ENCODE results near the gene CCDC169.
"Not testable (repeated sequence)": the region's sequence is repeated elsewhere in the genome, so short reads cannot be mapped to it uniquely, and the experiment has no call there.

Gene CCDC169

GRCh38 chr13:36297366-36298338, at the start of gene CCDC169:
TSS of gene CCDC169 (minus strand) at chr13:36297814. CDS start at chr13:36297719, 95 bp downstream.
- no peak for FAIRE-seq

DNA sequence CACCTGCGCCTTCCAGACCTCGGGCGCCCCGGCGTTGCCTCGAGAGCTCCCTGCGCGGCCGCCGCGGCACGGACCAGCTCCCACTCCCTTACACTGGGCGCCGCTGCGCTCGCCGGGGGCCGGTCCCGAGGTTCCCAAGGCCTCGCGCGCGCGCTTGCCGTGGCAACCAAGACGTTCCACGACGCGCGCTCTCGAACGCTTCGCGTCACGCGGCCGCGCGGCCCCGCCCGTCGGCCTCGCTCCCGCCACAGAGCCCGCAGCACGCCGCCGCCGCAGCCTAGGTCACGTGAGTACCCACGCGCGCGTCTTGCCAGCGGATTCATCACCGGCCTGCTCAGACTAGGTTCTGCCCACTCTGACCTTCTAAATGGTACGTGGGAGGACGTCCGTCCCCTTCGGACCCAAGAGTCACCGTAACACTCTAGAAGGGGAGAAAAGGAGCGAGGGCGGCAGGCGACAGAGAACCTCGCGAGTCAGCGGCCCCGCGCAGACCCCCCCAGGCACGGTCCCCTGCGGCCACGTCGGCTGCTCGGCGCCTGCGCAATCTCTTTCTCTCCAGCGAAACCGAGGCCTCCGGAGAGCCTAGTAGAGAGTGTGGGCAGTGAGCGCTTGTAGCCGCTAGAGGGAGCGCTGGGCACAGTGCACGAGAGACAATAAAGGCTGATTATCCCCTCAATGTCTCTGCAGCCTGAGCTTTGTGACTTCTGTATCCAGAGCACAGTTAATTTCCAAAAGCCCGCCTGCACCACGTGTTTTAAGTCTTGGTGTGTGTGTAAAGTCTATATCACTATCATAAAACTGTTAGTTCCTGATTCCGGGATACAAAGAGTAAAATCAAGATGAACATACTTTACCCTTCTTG, 48.8 kb upstream of the CCDC169 start, which contains the start of gene SPART:
TSS of gene SPART (minus strand) at position 173 of the 862 bp plus-strand sequence. CDS start 10,564 bp downstream, outside the sequence.
- FAIRE-seq = peak; percentile 24

GRCh38 chr13:36345438-36346221, 48.0 kb upstream of the CCDC169 start:
- no peak for FAIRE-seq

- no peak for FAIRE-seq
These were observed 47.3 kb upstream of the CCDC169 start for GRCh38 chr13:36344886-36345437.

DNA sequence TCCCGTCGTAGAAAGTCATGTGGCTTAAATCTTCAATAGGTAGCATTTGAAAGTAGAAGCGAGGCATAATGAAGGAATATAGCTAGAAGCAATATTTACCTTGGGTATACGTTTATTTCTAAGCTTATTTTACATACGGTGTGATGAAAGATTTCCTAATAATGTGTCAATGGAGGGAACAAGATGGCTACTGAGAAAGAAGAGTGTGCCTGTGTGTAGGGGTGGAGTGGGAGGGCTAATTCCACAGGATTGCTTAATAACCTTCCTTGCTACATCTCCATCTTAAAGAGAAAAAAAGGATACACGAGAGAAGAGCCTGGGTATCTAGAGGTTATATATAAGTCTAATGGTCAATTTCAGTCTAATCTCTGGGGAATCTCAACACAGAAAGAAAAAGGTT, 46.6 kb upstream of the CCDC169 start:
- no peak for FAIRE-seq

DNA sequence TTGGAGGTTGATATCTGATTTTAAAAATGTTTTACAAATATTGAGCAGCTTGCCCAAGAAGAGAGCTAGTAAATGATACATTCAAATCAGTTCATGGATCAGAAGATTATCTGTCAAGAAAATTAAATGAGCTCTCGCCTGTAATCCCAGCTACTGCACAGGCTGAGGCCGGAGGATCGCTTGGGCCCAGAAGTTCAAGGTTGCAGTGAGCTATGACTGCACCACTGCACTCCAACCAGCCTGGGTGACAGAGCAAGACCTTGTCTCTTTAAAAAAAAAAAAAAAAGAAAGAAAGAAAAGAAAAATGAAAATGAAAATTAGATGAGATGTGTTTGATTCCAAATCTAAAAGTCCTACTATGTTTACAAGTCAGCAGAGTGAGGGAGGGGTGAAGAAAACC, 46.2 kb upstream of the CCDC169 start:
- FAIRE-seq = no peak

DNA sequence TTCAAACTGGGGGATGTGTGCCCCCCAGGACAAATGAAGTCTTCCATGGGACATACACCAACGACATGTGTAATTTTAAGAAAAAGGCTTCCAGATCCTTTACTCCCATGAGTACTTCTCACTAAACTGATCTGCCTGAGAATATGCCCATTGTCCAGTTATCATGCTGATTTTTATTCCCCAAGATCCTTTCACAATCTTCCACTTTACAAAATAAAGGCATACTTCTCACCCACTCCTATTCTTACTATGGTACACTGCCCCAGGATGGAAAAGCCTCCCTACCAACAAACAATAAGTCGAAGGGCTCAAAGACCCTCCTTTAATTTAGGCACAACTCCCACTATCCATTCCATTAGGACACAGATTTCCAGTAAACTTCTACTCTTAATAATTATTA, 45.1 kb upstream of the CCDC169 start:
- no peak for FAIRE-seq

GRCh38 chr13:36341718-36342117, 44.1 kb upstream of the CCDC169 start:
- FAIRE-seq = no peak

DNA sequence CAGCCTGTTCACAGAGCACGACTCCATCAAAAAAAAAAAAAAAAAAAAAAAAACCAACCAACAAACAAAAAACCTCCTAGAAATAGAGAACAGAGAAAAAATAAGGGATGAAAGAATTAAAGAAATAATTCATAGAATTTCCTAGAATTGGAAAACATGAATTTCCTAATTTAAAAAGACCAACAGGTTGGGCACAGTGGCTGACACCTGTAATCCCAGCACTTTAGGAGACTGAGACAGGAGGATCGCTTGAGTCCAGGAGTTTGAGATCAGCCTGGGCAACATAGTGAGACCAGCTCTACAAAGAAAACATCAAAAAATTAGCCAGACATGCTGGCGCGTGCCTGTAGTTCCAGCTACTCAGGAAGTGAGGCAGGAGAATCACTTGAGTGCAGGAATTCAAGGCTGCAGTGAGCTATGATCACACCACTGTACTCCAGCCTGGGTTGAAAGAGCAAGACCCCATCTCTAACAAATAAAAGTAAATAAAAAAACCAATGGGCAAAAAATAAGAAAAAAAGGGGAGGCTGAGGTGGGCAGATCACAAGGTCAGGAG, 42.1 kb upstream of the CCDC169 start:
- FAIRE-seq = no peak

GRCh38 chr13:36337938-36338641, 40.5 kb upstream of the CCDC169 start:
- FAIRE-seq = no peak

DNA sequence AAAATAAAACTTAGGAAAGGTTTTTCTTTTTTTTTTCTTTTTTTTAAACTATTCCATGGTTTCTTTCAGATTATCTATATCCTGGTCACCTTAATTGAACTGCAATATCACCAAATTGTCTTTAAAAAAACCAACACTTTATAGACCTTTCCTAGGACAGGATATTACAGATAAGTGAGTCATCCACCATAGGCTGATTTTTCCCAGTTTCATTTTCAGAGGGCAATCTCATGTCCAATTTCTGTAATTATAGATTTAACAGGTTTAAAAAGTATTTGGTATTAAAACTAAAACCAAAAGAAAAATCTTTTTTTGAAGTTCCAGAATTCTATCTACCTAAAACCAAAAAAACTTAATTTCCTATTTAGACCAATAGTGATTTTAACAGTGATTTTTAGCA, 35.4 kb upstream of the CCDC169 start:
- FAIRE-seq = no peak

GRCh38 chr13:36332255-36332654, 34.6 kb upstream of the CCDC169 start:
- FAIRE-seq = not testable (repeated sequence)

GRCh38 chr13:36331280-36331679, 33.7 kb upstream of the CCDC169 start:
- FAIRE-seq = no peak

DNA sequence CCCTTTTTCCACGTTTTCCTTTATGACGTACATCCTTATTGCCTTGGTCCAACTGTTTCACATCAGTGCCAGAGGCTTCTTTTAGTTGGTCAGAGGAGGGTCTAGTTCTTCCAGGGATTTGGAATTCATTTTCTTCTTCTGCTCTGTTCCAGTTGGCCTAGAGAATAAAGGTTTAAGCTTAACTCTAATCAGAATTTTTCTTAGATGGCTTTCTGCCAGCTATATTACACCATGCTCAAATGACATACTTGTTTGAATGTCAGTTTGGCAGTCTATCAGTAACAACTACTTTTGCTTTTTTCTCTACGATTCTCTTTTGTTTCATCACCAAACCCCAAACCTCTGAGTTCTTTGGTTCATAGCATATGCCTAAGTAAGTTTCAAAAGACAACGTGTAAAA, 31.7 kb upstream of the CCDC169 start:
- no peak for FAIRE-seq

DNA sequence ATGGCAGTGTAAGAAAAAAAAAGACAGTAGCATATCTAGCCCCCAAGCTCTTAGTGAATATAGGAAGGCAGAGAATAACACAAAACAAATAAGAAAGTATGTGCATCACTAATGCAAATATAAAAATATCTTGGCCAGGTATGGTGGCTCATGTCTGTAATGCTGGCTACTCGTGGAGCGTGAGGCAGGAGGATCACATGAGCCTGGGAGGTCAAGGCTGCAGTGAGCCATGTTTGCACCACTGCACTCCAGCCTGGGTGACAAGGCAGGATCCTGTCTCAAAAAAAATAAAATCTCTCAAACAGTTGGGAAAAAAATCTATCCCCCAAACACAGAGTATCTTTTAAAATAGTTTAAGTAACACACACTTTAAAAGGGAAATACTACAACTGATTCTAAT, 31.2 kb upstream of the CCDC169 start:
- FAIRE-seq = no peak

DNA sequence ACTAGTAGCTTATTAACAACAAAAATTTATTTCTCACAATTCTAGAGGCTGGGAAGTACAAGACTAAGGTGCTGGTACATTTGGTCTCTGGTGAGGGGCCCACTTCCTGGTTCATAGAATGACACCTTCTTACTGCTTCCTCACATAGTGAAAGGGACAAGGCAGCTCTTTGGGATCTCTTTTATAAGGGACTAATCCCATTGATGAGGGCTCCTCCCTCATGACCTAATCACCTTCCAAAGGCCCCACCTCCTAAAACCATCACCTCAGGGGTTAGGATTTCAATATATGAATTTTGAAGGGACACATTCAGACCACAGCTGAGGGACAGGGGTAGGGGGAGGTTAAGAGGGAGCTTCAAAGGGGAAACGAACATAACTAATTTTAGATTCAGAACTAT, 28.3 kb upstream of the CCDC169 start:
- FAIRE-seq = no peak

GRCh38 chr13:36324881-36325280, 27.3 kb upstream of the CCDC169 start:
- not testable (repeated sequence) for FAIRE-seq

DNA sequence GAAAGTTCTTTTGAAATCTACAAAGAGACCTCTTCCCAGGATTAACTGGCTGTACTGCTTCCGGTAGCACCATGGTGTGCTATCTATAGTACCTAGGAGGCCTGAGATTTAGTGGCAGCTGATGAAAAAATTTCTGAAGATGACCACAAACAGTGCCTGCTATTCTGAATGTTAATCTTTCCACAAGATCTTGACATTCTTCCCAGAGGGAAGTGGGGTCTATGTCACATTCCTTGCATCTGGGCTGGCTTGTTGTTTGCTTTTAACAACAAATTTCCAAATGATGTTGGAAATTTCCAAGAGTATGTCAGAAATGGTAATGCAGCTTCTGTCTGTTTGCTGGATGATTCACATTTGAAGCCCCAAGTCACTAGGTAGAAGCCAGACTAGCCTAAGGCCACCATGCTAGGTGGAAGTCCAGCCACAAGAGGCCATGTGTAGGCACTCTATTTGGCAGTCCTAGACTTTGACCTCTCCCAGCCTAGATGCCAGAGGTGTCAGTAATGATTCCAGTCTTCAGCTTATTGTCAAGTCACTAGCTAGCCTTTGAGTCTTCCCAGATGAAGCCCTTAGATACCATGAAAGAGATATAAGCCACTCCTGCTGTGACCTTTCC, 26.4 kb upstream of the CCDC169 start:
- FAIRE-seq = no peak

- no peak for FAIRE-seq
These were observed 25.8 kb upstream of the CCDC169 start for GRCh38 chr13:36323408-36323807.

GRCh38 chr13:36319793-36320192, 22.2 kb upstream of the CCDC169 start:
- not testable (repeated sequence) for FAIRE-seq
